Diencephalon (tissue), 1 donor: Measurements from ENCODE around the gene SEPTIN6. TPM values are rescaled to one million over a fixed set of nuclear protein-coding genes. Genes with fewer than 3 reads are reported as not detected.

Experiments
- small RNA-seq: library from RNA; depleted of rRNA; stranded (forward); fragments of <200 nt; gene quantifications from one replicate; pipeline ENCODE3, GENCODE V24; 2014
- total RNA-seq: library from RNA; depleted of rRNA; stranded (reverse); fragments of >200 nt; gene quantifications from one replicate; pipeline ENCODE4 v1.2.3, GENCODE V29; 2014

Gene SEPTIN6
- 67.8 TPM for total RNA-seq

GRCh38 chrX:119693040-119693995 lies at the start of gene SEPTIN6:
Gene SEPTIN6 (minus strand): TSS chrX:119693168. CDS start chrX:119693105, 63 bp downstream.

Small RNAs within 50 kb of the gene (small RNA-seq; reads per million reads assigned to genes)
- gene MIR766 = 7.9 reads per million, percentile 93 among the genes with 10 or more reads in this experiment

Other genes starting within 250 kb of the SEPTIN6 start
- 129 TPM for gene SLC25A5, start 224.7 kb downstream of the SEPTIN6 start, total RNA-seq
- 35.3 TPM for gene STEEP1, start 127.8 kb downstream of the SEPTIN6 start, total RNA-seq
- gene UBE2A, start 118.6 kb downstream of the SEPTIN6 start, total RNA-seq = 39.4 TPM
- 20.8 TPM for gene NKRF, start 86.7 kb downstream of the SEPTIN6 start, total RNA-seq
- gene SOWAHD, start 65.4 kb upstream of the SEPTIN6 start, total RNA-seq = 0.69 TPM
- gene RPL39, start 98.5 kb upstream of the SEPTIN6 start, total RNA-seq = 2,362 TPM
- 5.8 TPM for gene UPF3B, start 159.8 kb upstream of the SEPTIN6 start, total RNA-seq
- 10.8 TPM for gene RNF113A, start 178.6 kb upstream of the SEPTIN6 start, total RNA-seq
- gene NDUFA1, start 178.7 kb upstream of the SEPTIN6 start, total RNA-seq = 69.0 TPM
- gene AKAP14, start 202.7 kb upstream of the SEPTIN6 start, total RNA-seq = 5.1 TPM